ENCODE measurements around the gene C21orf58. TPM values are rescaled to one million over a fixed set of nuclear protein-coding genes. Genes with fewer than 3 reads are reported as not detected.

The C21orf58 gene
- polyA plus RNA-seq, 1 of the 3 experiments (the other 2 are of a cell fraction): 9.7 TPM

DNA sequence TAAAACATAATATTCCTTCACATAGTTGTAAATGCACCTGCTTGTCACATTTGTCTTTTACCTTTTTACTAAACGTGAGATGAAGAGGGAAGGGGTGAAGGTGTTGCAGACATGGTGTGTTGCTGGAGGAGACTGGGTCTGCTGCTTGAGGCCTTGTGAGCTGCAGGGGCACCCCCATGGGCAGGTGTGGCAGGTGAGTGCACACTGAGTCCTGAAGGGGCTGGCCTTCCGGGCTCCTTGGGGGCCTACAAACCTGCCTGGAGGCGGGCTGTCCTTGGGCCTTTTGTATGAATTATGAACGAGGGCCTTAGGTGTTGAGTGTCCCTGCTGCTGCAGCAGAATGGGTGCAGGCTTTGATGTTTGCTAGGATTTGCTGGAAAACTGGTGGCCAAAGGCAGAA is 4.0 kb upstream of the C21orf58 start (continued):
- no peak for TF ChIP-seq JUND (IDR thresholded peaks at IDR 0.05)
- TF ChIP-seq NRF1 (IDR thresholded peaks at IDR 0.05; ENCODE audit: low read depth, low read length): no peak
- no peak for TF ChIP-seq TEAD4 (IDR thresholded peaks at IDR 0.05; ENCODE audit: borderline replicate concordance, insufficient read depth)
- TF ChIP-seq GATA2 (CRISPR knock-in tag; IDR thresholded peaks at IDR 0.05): no peak
- TF ChIP-seq SIN3A (IDR thresholded peaks at IDR 0.05; ENCODE audit: borderline replicate concordance, low read depth, low read length): no peak
- TF ChIP-seq RXRA (IDR thresholded peaks at IDR 0.05; ENCODE audit: borderline replicate concordance, low read depth): no peak
- no peak for TF ChIP-seq RFX5 (IDR thresholded peaks at IDR 0.05; ENCODE audit: low read length)
- TF ChIP-seq EP300 (IDR thresholded peaks at IDR 0.05; ENCODE audit: borderline replicate concordance in 1 of 2, low read depth in 1 of 2, low read length in 1 of 2): no peak
- TF ChIP-seq, protein P1, sequence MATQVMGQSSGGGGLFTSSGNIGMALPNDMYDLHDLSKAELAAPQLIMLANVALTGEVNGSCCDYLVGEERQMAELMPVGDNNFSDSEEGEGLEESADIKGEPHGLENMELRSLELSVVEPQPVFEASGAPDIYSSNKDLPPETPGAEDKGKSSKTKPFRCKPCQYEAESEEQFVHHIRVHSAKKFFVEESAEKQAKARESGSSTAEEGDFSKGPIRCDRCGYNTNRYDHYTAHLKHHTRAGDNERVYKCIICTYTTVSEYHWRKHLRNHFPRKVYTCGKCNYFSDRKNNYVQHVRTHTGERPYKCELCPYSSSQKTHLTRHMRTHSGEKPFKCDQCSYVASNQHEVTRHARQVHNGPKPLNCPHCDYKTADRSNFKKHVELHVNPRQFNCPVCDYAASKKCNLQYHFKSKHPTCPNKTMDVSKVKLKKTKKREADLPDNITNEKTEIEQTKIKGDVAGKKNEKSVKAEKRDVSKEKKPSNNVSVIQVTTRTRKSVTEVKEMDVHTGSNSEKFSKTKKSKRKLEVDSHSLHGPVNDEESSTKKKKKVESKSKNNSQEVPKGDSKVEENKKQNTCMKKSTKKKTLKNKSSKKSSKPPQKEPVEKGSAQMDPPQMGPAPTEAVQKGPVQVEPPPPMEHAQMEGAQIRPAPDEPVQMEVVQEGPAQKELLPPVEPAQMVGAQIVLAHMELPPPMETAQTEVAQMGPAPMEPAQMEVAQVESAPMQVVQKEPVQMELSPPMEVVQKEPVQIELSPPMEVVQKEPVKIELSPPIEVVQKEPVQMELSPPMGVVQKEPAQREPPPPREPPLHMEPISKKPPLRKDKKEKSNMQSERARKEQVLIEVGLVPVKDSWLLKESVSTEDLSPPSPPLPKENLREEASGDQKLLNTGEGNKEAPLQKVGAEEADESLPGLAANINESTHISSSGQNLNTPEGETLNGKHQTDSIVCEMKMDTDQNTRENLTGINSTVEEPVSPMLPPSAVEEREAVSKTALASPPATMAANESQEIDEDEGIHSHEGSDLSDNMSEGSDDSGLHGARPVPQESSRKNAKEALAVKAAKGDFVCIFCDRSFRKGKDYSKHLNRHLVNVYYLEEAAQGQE (IDR thresholded peaks at IDR 0.05; ENCODE audit: low read depth, low read length): no peak

DNA sequence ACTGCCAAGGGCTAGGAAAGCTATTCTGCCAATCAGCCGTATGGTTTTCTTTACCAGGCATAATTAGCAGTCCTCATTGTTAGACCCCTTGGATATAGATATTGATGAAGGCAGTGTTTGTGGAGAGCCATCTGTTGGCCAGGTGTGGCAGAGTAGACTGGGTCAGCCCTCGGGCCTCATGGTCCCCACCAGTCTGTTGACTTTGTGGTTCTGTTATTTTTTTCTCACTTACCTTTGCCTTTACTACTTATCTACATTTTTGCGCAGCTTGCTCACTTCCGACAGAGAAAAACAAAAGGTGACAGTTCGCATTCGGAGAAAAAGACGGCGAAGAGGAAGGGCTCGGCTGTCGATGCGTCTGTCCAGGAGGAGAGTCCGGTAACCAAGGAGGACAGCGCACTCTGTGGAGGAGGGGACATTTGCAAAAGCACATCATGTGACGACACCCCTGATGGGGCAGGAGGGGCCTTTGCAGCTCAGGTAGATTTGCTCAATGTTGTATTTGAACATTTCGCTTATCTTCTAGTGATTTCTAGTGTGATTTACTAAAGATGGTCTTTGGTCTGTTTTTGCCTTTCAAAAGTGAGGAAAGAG is 2.5 kb upstream of the C21orf58 start:
- Histone ChIP-seq H3K36me3 (replicated peaks in 1 of 2; ENCODE audit: control insufficient read depth in 1 of 2, insufficient read depth in 2 of 2, low read length in 1 of 2) (peaks cover 6 to 23% of the 10 kb centered on the region in 2 experiments), H3K4me1 (ENCODE audit: control insufficient read depth in 1 of 2, insufficient read depth in 2 of 2, low read depth in 1 of 2, low read length in 1 of 2) (peaks cover 14 to 26% of the 10 kb centered on the region in 2 experiments; a peak in 3 of 4 replicates), H4K20me1 (ENCODE audit: insufficient read depth) (peaks cover 8% of the 10 kb centered on the region; the same call in 1 of the 2 replicates), H3F3A (replicated peaks; ENCODE audit: insufficient read depth) (peaks cover 16% of the 10 kb centered on the region), H2AFZ (ENCODE audit: low read depth) (no peak overlapping the region), H3K27me3 (ENCODE audit: insufficient read depth) (no peaks in the 10 kb centered on the region), H3K9me3 (no peaks in the 10 kb centered on the region), H3K4me3 (ENCODE audit: low read depth in 2 of 2, low read length in 1 of 2) (peak overlapping the region; percentile 68 to 84; a peak in 2 of 4 replicates), H3K79me2 (ENCODE audit: insufficient read depth) (peaks cover 84% of the 10 kb centered on the region), H3K4me2 (peak overlapping the region; percentile 100), H3K9ac (peak overlapping the region; percentile 79), H3K27ac (ENCODE audit: low read depth in 2 of 2, low read length in 1 of 2) (peak overlapping the region; percentile 81 to 92; a peak in 3 of 4 replicates), H3K9me2 (no peaks in the 10 kb centered on the region)
- TF ChIP-seq TEAD4 (IDR thresholded peaks at IDR 0.05; ENCODE audit: borderline replicate concordance, insufficient read depth) (no peak), CTCF (IDR thresholded peaks at IDR 0.05) (peak; percentile 20; the same call in 1 of the 2 replicates), MEF2A (IDR thresholded peaks at IDR 0.05; ENCODE audit: borderline replicate concordance, low read depth) (no peak)
- ChIA-PET CTCF (interaction anchor here (0.8 to 1.7 kb wide), 6 partner anchors 11 to 183 kb away, joined by 3 to 10 read pairs (median 4); no protein-coding TSS in a partner anchor), POLR2A (interaction anchor here (1.6 kb wide), 1 partner anchor 355 kb away, joined by 7 read pairs; no protein-coding TSS in a partner anchor)
- 84% methylated on average over 15 of the region's 15 CpGs for WGBS (ENCODE audit: low lambda C conversion rate)
- no peak for DNase-seq
